Right ventricle myocardium inferior (tissue), 1 donor: ENCODE results near the gene CMSS1. TPM values are rescaled to one million over a fixed set of nuclear protein-coding genes. Genes with fewer than 3 reads are reported as not detected.

ENCODE experiments used
- ATAC-seq: fragments of 200-7000 bp; cut with Tn5 transposase; one replicate; pipeline ENCODE4 v1.9.1; 2020; ENCODE audit warnings: mild to moderate bottlenecking, moderate library complexity
- DNase-seq: peaks from one replicate; pipeline ENCODE4 v3.0.0; 2021; ENCODE audit errors: missing footprints
- intact Hi-C: fragments of 100-400 bp; cut with DNase I; formaldehyde crosslinking; loops from one replicate; pipeline ENCODE4 v1.11.0; 2022
- total RNA-seq: library from RNA; stranded (reverse); fragmentation: NEBNext Ultra II Directional; extraction: Animal tissue kit (Norgen Biotek cat#: 25700); gene quantifications from one replicate; pipeline ENCODE4 v1.2.1, GENCODE V29; 2021
- donor health status: DM: no; HTN: yes; CAD: no; lungs with severe emphysema.

The CMSS1 gene
- total RNA-seq, 1 donor from 2014 or later: 37.0 TPM

DNA sequence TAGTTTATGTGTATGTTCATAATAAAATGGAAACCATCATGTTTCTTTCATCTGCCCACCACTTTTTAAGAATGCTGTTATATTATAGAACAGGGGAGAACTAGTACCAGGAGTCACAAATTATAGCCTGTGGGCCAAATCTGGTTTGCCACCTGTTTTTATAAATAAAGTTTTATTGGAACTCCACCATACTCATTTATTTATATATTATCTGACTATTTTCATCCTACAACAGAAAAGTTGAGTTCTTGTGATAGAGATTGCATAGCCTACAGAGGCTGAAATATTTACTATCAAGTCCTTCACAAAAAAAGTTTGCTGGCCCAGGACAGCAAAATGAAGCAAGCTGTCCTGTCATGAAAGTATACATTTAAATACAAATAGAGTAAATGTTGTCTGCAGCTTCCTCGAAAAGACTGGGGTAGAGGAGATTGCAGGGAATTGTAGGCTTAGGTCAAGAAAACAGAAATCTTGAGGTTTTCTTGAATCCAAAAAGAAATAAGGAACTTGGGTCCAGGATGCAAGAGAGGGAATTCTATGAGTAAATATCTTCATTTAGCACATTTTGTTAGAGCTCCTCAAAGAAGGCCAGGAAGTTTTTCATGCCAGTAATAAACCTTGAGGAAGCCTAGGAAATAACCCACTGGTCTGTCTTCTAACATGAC lies 255.5 kb downstream of the CMSS1 start:
- intact Hi-C loops: no loop called here
- ATAC-seq: no peak
- no peak for DNase-seq

- intact Hi-C loops: no loop called here
- peak; percentile 61 for DNase-seq
- peak; percentile 43 for ATAC-seq
These were observed 256.1 kb downstream of the CMSS1 start for GRCh38 chr3:100073714-100074307.

GRCh38 chr3:100075196-100075595 lies 257.5 kb downstream of the CMSS1 start:
- ATAC-seq (no peak), DNase-seq (no peak)
- intact Hi-C loops: no loop called here

GRCh38 chr3:100075851-100076730 lies 258.4 kb downstream of the CMSS1 start:
- DNase-seq: no peak
- intact Hi-C loops: no loop called here
- no peak for ATAC-seq

DNA sequence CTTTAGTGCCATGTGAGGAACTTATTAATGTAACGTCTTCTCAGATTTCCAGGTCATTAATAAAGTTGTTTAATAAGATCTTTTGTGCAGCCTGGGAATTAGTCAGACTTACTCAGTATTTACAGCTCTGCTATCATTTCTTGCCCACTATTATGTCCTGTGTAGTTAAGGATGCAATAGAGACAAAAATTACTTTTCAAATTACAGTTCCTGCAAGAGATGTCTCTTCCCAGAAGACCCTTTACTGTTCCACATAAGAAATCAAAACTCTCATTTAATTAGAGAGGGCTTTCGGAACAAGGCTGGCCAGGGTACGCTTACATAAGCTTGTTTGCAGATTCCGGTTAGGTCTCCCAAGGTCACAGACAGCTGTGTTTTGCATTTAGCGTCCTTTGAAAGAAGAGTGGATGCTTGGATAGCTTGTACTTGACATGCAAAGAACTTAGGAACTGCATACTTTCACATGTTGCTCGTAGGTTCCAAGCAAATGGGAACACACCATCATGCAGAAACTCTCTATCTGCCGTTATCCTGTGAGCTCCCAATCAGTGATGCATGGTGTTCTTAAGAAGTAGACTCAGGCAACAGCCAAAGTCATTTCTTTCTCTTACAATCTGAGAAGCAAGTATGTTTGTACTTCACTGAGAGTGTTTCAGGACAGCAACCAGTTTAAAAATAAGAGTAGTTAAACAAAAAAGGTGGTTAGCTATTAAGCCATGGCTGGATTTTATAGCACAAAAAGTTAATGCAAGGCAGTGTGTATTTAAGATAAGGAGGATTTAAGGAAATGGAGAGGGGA lies 259.3 kb downstream of the CMSS1 start:
- peak; percentile 74 for ATAC-seq
- intact Hi-C loops: no loop called here
- no peak for DNase-seq

DNA sequence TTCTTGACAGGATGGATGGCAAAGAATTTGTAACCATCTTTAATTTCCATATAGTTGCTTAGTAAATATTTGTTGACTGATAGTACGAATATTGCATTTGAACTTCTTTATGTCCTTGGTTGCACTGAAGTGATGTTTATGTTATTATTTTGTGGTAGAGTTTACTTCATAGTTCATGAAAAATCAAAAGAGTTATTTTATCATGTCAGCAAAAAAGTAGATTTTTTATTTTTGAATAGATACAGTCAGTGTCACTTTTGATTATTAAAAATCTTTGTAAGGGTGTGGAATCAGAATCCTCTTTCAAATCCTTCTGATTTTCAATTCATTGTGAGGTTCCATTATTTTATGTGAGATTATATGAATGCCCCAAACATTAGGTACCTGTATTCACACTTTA lies 261.7 kb downstream of the CMSS1 start:
- ATAC-seq: no peak
- DNase-seq: no peak
- intact Hi-C loops: no loop called here

DNA sequence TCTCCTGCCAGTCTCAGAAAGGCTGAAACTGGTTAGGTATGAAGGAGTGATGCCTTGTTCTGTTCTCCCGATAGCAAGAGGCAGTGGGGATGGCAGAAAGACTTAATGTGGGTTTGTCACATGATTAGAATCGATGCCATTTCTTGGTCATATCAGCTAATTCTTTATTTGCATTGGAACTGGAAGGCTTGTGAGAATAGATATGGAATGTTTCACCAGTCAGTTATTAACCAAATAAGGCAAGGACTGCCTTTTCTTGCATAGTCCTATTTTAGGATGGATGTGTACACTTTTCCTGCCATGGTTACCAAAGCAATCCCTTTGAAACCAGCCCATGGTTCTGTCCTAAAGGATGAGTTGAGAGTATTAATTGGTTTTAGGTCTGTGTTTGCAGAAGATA lies 262.9 kb downstream of the CMSS1 start:
- DNase-seq: no peak
- intact Hi-C loops: no loop called here
- no peak for ATAC-seq

DNA sequence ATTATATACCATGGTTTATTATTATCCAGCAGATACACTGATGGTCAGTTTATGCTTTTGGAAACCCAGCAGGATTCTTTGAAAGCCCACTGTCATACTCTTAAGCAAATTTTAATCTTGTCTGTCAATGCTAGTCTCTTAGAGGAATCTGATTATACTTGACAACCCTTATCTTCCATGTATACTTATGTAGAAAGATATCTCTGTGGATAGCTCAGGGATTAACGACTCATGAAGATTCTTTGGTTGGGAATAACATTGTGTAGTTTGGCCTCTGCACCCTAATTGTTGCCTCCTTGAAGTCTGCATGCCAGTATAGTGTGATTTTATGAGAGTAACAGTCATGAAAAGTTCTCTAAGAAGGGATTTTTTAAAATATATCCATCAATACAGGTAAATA lies 263.6 kb downstream of the CMSS1 start:
- intact Hi-C loops: no loop called here
- ATAC-seq (no peak), DNase-seq (no peak)

- no peak for ATAC-seq
- DNase-seq: no peak
- intact Hi-C loops: no loop called here
These were observed 264.5 kb downstream of the CMSS1 start for GRCh38 chr3:100081986-100082692.

DNA sequence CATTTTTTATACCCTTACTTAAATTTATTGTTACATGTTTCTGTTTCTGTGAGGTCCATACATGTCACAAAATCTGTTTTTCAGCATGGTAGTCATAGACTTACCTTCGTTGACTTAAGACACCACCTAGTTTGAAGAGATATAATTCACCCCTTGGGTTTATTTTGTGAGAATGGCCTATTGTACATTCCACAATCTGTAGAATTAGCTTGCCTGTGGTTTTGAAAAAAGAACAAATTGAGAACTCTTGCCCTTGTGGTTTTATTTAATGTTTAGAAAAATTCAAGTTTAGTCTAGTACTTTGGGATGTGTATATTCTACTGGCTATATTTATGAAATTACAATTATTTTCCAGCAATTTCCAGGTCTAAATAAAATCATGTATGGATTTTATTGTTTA lies 265.1 kb downstream of the CMSS1 start:
- no peak for DNase-seq
- intact Hi-C loops: no loop called here
- no peak for ATAC-seq

- DNase-seq: no peak
- intact Hi-C loops: no loop called here
- ATAC-seq: no peak
These were observed 265.5 kb downstream of the CMSS1 start for GRCh38 chr3:100083209-100083608.

DNA sequence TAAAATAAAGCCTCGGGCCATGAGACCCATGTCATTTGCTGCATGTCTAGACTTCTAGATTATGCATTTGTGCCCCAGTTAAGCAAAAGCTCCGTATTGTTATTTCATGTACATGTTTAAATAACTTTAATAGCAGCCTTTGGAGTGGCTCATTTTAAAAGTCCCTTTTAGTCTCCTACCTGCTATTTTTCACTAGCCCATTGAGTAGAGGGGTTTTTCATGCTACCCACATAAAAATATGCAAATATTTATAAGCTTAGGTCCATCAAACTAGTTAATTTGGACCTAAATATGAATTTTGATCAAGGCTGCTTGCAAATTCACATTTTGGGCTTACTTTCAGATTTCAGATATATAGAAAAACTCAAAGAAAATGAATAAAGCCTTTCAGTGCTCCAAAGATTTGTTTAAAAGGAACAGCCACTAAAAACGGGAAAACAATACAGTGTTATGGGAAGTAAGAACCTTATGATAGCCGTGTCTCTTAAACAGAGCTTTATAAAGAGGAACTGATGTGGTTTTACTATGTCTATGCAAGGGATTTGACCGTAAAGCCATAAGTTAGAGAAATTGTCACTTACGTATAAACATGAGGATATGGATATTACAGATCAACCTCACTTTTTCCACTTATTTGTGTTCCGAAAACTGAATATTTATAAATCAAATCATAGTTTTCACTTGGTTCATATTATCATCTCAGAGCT lies 266.6 kb downstream of the CMSS1 start:
- intact Hi-C loops: no loop called here
- ATAC-seq: no peak
- DNase-seq: no peak

DNA sequence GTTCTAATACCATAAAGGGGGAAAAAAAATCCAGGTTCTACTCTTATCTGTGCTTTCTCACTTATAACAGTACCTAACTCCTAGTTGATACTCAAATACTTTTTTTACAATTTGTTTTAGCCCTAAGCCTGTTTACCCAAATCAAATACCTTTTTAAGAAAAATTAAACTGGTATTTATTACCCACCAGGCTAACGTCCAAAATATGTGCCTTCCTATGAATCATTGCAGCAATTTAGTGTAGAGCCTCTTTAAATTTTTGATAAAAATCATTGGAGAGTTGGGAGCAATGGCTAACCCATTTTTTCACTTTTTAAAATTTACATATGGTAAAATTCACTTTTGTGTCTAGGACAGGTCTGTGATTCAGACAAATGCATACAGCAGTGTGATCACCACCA lies 268.7 kb downstream of the CMSS1 start:
- intact Hi-C loops: no loop called here
- ATAC-seq (no peak), DNase-seq (no peak)

DNA sequence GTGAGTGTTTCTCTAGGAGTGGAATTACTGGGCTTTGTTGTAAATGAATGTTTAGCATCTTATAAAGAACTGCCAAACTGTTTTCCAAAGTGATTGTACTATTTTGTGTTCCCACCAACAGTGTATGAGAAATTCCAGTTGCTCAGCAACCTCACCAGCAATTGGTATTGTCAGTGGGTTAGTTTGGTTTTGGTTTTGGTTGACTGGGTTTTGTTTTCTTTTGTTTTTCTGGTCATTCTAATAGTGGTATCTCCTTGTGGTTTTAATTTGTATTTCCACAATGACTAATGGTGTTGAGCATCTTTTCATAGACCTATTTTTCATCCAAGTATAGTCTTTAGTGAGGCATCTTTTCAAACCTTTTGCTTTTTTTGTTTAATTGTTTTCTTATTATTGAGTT lies 269.5 kb downstream of the CMSS1 start:
- DNase-seq: no peak
- no peak for ATAC-seq
- intact Hi-C loops: no loop called here

DNA sequence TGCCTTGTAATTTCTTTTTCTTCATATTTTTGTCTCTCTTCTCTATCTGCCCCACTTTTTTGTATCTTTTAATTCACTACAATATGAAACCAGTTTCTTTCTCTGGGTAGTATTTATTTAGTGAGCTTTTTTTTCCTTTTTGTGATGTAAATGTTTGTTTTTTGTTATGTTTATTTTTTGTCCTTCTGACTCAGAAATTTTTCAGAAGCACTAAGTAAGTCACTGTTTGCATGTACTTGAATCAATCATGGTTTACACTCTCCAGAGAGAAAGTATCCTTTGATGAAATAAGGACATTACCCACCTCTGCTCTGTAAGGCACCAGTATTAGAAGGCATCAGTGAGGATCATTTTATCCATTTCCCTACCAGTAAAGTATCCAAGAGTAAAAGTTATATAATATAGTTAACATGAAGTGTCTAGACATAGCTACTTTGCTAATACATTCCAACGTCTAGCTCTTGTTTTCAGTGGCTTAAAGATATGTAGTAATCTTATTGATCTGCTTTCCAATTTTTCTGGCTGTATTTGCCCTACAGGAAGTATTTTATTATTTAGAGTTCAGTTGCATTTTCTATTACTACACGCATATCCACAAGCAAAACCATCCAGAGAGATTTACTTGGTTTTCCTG lies 271.2 kb downstream of the CMSS1 start:
- no peak for DNase-seq
- intact Hi-C loops: no loop called here
- no peak for ATAC-seq

- DNase-seq: no peak
- intact Hi-C loops: no loop called here
- peak; percentile 64 for ATAC-seq
These were observed 272.4 kb downstream of the CMSS1 start for GRCh38 chr3:100089812-100090668.

- no peak for DNase-seq
- intact Hi-C loops: no loop called here
- ATAC-seq: peak; percentile 10
These were observed 273.0 kb downstream of the CMSS1 start for GRCh38 chr3:100090669-100091005.
